Activated T-helper 9 cell treated with anti-CD3 and anti-CD28 coated beads, Interleukin-2, amount 50 U/mL, for 16 hours (primary cell): ENCODE data around the gene DNAJC11.
"Not testable (repeated sequence)": the region's sequence is repeated elsewhere in the genome, so short reads cannot be mapped to it uniquely, and the experiment has no call there.

Experiments used
- DNase-seq: peaks from one replicate; pipeline ENCODE4 v3.0.0-alpha.2; 2020; ENCODE audit warnings: low read depth

The DNAJC11 gene

GRCh38 chr1:6623269-6623965 is 78.2 kb downstream of the DNAJC11 start:
- no peak for DNase-seq

GRCh38 chr1:6622396-6623152 is 79.0 kb downstream of the DNAJC11 start:
- DNase-seq, result no peak

- no peak for DNase-seq
These were observed 79.9 kb downstream of the DNAJC11 start for GRCh38 chr1:6621429-6622391.

GRCh38 chr1:6619045-6619444 is 82.6 kb downstream of the DNAJC11 start:
- no peak for DNase-seq

GRCh38 chr1:6614929-6615785 is 86.5 kb downstream of the DNAJC11 start:
- DNase-seq, result peak; percentile 13

- peak; percentile 53 for DNase-seq
These were observed 87.3 kb downstream of the DNAJC11 start for GRCh38 chr1:6614019-6614928.

GRCh38 chr1:6613361-6614018 is 88.1 kb downstream of the DNAJC11 start, which contains the start of gene PHF13:
PHF13 (plus strand) TSS chr1:6613731; CDS start chr1:6614067, 336 bp downstream.
- DNase-seq, result peak; percentile 100

GRCh38 chr1:6612641-6613360 is 88.8 kb downstream of the DNAJC11 start:
- DNase-seq, result no peak

GRCh38 chr1:6603915-6604558 is 97.6 kb downstream of the DNAJC11 start:
- no peak for DNase-seq

GRCh38 chr1:6603238-6603914 is 98.2 kb downstream of the DNAJC11 start:
- DNase-seq, result peak; percentile 37

- peak; percentile 87 for DNase-seq
These were observed 98.9 kb downstream of the DNAJC11 start, which contains the start of gene KLHL21 for GRCh38 chr1:6602669-6603237. KLHL21 (minus strand) TSS chr1:6602869; CDS start chr1:6602817, 52 bp downstream.

GRCh38 chr1:6601923-6602668 is 99.5 kb downstream of the DNAJC11 start:
- DNase-seq, result peak; percentile 23

- peak; percentile 77 for DNase-seq
These were observed 100.3 kb downstream of the DNAJC11 start for GRCh38 chr1:6601049-6601922.

- DNase-seq, result no peak
These were observed 101.1 kb downstream of the DNAJC11 start for GRCh38 chr1:6600410-6601048.

- not testable (repeated sequence) for DNase-seq
These were observed 101.6 kb downstream of the DNAJC11 start for GRCh38 chr1:6599991-6600390.
